NB4 (cell line): ENCODE data around the gene MED17.

Experiments used
- MYC ChIP-seq: IDR thresholded peaks from 2 replicates; pipeline ENCODE4 v1.6.1; 2011; ENCODE audit warnings: low read depth, low read length
- POLR2A ChIP-seq: IDR thresholded peaks from 2 replicates; pipeline ENCODE4 v1.6.1; 2011; ENCODE audit warnings: mild to moderate bottlenecking; ENCODE audit not compliant: insufficient read length; ENCODE audit errors: extremely low read depth
- TF ChIP-seq, protein P1 (sequence below): IDR thresholded peaks from one replicate; pipeline ENCODE4 v1.5.1; 2012; ENCODE audit warnings: low read depth, low read length
- TF ChIP-seq, protein P2 (sequence below): IDR thresholded peaks from 2 replicates; pipeline ENCODE4 v1.6.1; 2011; ENCODE audit warnings: low read depth, low read length

DNA sequence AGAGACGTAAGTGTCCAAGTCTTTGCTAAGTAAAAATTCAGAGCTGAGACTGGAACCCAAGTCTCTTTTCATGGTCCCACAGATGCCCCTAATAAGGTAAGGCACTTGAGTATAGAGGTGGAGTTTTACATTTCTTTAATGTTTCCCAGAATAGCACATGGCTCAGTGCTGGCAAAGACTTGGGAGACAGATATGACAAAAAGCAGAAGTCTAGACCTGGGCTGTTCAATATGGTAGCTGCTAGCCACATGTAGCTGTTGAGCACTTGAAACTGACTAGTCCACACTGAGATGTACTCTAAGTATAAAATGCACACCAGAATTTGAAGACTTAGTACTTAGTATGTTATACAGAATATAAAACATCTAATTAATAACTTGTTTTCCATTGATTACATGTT, 48.7 kb downstream of the MED17 start:
- TF ChIP-seq, protein P1, sequence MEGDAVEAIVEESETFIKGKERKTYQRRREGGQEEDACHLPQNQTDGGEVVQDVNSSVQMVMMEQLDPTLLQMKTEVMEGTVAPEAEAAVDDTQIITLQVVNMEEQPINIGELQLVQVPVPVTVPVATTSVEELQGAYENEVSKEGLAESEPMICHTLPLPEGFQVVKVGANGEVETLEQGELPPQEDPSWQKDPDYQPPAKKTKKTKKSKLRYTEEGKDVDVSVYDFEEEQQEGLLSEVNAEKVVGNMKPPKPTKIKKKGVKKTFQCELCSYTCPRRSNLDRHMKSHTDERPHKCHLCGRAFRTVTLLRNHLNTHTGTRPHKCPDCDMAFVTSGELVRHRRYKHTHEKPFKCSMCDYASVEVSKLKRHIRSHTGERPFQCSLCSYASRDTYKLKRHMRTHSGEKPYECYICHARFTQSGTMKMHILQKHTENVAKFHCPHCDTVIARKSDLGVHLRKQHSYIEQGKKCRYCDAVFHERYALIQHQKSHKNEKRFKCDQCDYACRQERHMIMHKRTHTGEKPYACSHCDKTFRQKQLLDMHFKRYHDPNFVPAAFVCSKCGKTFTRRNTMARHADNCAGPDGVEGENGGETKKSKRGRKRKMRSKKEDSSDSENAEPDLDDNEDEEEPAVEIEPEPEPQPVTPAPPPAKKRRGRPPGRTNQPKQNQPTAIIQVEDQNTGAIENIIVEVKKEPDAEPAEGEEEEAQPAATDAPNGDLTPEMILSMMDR: no peak
- no peak for TF ChIP-seq POLR2A
- TF ChIP-seq, protein P2, sequence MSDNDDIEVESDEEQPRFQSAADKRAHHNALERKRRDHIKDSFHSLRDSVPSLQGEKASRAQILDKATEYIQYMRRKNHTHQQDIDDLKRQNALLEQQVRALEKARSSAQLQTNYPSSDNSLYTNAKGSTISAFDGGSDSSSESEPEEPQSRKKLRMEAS: no peak
- no peak for TF ChIP-seq MYC
